Mesothelial cell of epicardium (in vitro differentiated cells): ENCODE measurements around the gene TMEM45A. TPM values are rescaled to one million over a fixed set of nuclear protein-coding genes. Genes with fewer than 3 reads are reported as not detected.

ENCODE experiments used
- DNase-seq, 2 experiments: peaks; one replicate each; pipeline ENCODE4 v3.0.0; 2021; ENCODE audit warnings: low spot score in 2 of 2; ENCODE audit not compliant: unreplicated experiment in 2 of 2
- H3K27ac Mint-ChIP-seq: 2 replicates; pipeline ENCODE4 v1.8.0; 2021; ENCODE audit warnings: mixed read lengths
- H3K27me3 Mint-ChIP-seq: 2 replicates; pipeline ENCODE4 v1.8.0; 2021; ENCODE audit warnings: low read depth, mixed read lengths
- H3K36me3 Mint-ChIP-seq: 2 replicates; pipeline ENCODE4 v1.8.0; 2021; ENCODE audit warnings: mixed read lengths
- H3K4me1 Mint-ChIP-seq: 2 replicates; pipeline ENCODE4 v1.8.0; 2021; ENCODE audit warnings: mixed read lengths
- H3K4me3 Mint-ChIP-seq: 2 replicates; pipeline ENCODE4 v1.8.0; 2021; ENCODE audit warnings: mild to moderate bottlenecking, moderate library complexity, mixed read lengths
- H3K9me3 Mint-ChIP-seq: 2 replicates; pipeline ENCODE4 v1.8.0; 2021; ENCODE audit warnings: mixed read lengths
- total RNA-seq: library from RNA; stranded (reverse); gene quantifications from 3 replicates; pipeline ENCODE4 v1.2.1, GENCODE V29; 2021
- TF ChIP-seq, protein P1 (sequence below): fragments of 200-600 bp; sonication (generic); IDR thresholded peaks from one replicate; pipeline ENCODE4 v1.5.0; 2021; ENCODE audit warnings: antibody characterized with exemption; ENCODE audit not compliant: unreplicated experiment

TMEM45A gene
- total RNA-seq, 1 donor from 2014 or later: 25.7 TPM

DNA sequence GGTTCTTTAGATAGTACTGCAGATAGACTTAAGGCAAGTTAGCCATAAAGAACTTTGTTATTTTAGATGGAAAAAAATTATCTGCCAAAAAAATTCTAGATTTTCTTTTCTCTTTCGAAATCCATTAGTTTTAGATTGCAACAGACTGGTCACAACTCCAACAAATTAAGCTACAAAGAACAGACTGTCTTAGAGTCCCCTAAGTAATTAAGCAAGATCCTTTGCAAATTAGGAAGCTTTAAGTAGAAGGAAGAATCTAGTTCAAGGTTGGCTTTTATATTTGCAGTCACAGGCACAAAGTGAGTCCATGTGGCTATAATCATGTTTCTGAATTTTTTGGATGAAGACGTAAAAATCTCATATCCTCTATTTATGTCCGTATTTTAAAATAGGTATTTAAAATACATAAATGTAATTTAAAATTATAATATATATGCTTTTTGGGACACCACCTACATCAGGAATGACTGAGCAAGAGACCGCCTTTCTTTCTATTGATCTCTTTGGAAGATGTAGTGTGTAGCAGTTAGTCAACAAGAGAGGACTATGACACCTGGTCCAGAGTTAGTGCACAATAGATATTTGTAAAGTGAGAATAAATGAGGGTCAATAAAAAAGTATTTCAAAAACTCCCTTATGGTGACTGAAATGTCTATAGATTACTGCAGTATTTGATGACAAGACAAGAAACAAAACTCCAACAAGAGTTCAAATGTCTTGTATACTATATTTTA lies 34.4 kb downstream of the TMEM45A start:
- no peak overlapping the region for H3K4me3 Mint-ChIP-seq

DNA sequence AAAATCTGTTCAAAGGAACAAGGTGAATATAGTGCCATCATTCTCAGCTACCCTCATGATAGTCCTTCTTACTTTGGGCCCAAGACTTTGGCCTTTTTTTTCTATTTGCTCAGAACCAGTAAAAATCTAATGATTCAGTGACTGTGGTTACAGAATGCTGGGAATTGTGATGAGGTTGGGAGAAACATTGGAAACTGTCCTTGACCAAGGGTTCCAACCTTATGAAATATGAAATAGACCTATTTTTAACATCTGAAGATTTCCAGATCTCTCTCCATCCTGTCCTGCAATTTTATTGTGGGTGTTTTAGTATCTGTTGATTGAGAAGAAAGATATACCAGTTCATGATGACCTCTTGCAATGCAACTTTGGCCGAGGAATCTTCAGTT lies 34.9 kb downstream of the TMEM45A start:
- Mint-ChIP-seq H3K27me3 (peaks cover 57% of the 10 kb centered on the region), H3K36me3 (peaks cover 3% of the 10 kb centered on the region), H3K4me3 (no peak overlapping the region), H3K4me1 (peaks cover 9% of the 10 kb centered on the region), H3K9me3 (no peaks in the 10 kb centered on the region), H3K27ac (no peak overlapping the region)
- DNase-seq: no peak
- TF ChIP-seq, protein P1, sequence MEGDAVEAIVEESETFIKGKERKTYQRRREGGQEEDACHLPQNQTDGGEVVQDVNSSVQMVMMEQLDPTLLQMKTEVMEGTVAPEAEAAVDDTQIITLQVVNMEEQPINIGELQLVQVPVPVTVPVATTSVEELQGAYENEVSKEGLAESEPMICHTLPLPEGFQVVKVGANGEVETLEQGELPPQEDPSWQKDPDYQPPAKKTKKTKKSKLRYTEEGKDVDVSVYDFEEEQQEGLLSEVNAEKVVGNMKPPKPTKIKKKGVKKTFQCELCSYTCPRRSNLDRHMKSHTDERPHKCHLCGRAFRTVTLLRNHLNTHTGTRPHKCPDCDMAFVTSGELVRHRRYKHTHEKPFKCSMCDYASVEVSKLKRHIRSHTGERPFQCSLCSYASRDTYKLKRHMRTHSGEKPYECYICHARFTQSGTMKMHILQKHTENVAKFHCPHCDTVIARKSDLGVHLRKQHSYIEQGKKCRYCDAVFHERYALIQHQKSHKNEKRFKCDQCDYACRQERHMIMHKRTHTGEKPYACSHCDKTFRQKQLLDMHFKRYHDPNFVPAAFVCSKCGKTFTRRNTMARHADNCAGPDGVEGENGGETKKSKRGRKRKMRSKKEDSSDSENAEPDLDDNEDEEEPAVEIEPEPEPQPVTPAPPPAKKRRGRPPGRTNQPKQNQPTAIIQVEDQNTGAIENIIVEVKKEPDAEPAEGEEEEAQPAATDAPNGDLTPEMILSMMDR: no peak

More for the DNA sequence above, 34.4 kb downstream of the TMEM45A start:
- no peaks in the 10 kb centered on the region for H3K9me3 Mint-ChIP-seq
- peaks cover 4% of the 10 kb centered on the region for H3K36me3 Mint-ChIP-seq
- no peak for DNase-seq
- peaks cover 9% of the 10 kb centered on the region for H3K4me1 Mint-ChIP-seq
- TF ChIP-seq, protein P1: no peak
- peaks cover 54% of the 10 kb centered on the region for H3K27me3 Mint-ChIP-seq
- H3K27ac Mint-ChIP-seq: no peak overlapping the region

DNA sequence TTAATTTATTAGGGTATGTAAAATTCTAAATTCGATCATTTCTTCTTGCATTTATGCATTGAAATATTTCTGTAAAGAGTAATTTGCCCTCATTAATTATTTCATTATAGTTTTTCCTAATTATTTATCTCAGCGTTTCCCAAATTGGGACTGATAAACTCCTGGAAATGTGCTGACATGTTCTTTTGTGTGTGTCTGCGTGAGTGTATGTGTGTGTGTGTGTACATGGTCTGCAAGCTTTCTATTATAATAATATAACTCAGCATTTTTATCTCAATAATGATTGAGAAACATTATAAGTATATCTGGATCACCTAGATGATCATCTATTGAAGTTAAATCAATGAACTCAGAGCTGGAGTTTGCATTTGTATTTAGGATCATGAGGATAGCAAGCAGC lies 38.7 kb downstream of the TMEM45A start:
- DNase-seq: no peak

DNA sequence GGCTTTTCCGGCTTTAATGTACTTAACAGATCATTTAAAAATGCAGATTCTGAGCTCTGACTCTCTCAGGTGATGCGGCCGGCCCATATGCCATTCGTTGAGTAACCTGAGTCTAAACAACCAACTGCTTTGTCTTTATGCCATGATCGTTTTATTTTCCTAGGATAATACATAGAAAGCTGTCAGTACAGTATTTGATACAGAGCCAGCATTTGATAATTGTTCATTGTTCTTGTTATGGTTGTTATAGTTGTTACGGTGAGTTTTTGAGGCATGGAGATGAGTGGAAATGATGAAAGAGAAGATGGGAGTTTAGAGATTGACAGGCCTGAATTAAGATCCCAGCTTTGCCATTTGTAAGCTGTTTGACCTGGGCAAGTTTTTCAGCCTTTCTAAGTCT lies 40.0 kb downstream of the TMEM45A start:
- H3K27me3 Mint-ChIP-seq: peaks cover 44% of the 10 kb centered on the region
- TF ChIP-seq, protein P1: no peak

More for the DNA sequence above, 38.7 kb downstream of the TMEM45A start:
- H3K9me3 Mint-ChIP-seq: no peaks in the 10 kb centered on the region
- TF ChIP-seq, protein P1: no peak
- no peak overlapping the region for H3K4me3 Mint-ChIP-seq
- no peaks in the 10 kb centered on the region for H3K36me3 Mint-ChIP-seq
- no peak overlapping the region for H3K27ac Mint-ChIP-seq
- peaks cover 7% of the 10 kb centered on the region for H3K4me1 Mint-ChIP-seq
- H3K27me3 Mint-ChIP-seq: peaks cover 45% of the 10 kb centered on the region

DNA sequence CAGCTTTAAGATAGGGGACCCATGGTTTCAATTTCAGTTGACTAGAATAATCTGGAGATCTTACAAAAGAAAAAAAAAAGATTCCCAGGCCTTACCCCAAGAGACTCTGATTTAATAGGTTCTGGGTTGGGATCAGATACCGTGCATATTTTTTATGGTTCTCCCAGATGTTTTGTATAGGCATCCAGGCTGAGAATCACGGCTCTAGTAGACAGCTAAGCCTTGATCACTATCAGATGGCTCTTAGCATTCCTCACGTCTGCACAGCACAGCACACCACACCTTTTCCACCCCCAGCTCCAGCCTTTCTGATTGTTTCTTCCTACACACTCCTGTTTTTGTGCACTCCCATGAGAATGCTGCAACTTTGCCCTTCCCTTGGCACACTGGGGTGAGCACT lies 40.8 kb downstream of the TMEM45A start:
- Mint-ChIP-seq H3K27ac (no peak overlapping the region), H3K36me3 (no peaks in the 10 kb centered on the region), H3K9me3 (no peaks in the 10 kb centered on the region), H3K4me1 (peaks cover 3% of the 10 kb centered on the region), H3K27me3 (peaks cover 40% of the 10 kb centered on the region), H3K4me3 (no peak overlapping the region)
- no peak for DNase-seq
- TF ChIP-seq, protein P1: no peak

More for the DNA sequence above, 40.0 kb downstream of the TMEM45A start:
- peaks cover 3% of the 10 kb centered on the region for H3K4me1 Mint-ChIP-seq
- H3K9me3 Mint-ChIP-seq: no peaks in the 10 kb centered on the region
- no peak overlapping the region for H3K4me3 Mint-ChIP-seq
- DNase-seq: no peak
- H3K27ac Mint-ChIP-seq: no peak overlapping the region
- H3K36me3 Mint-ChIP-seq: no peaks in the 10 kb centered on the region
